MM.1S (cell line): ENCODE measurements around the gene BTRC.
"Not testable (repeated sequence)": the region's sequence is repeated elsewhere in the genome, so short reads cannot be mapped to it uniquely, and the experiment has no call there.

Experiments used
- DNase-seq: peaks from one replicate; pipeline ENCODE4 v3.0.0-alpha.2; 2015
- H2AFZ ChIP-seq: fragments of 300-600 bp; sonication (generic); 2 replicates; pipeline ENCODE4 v1.6.0; 2016; ENCODE audit warnings: antibody characterized with exemption, low read length
- H3F3A ChIP-seq: fragments of 300-600 bp; sonication (generic); 2 replicates; pipeline ENCODE4 v1.6.1; 2016; ENCODE audit warnings: mild to moderate bottlenecking, antibody characterized with exemption, low read length, moderate library complexity, mixed read lengths; ENCODE audit not compliant: insufficient read depth
- H3K27ac ChIP-seq: fragments of 300-600 bp; sonication (generic); 2 replicates; pipeline ENCODE4 v1.5.1; 2016; ENCODE audit warnings: mild to moderate bottlenecking, low read length
- H3K27me3 ChIP-seq: fragments of 300-600 bp; sonication (generic); replicated peaks from 2 replicates; pipeline ENCODE4 v1.6.0; 2016; ENCODE audit warnings: low read length; ENCODE audit not compliant: insufficient read depth
- H3K36me3 ChIP-seq: fragments of 300-600 bp; sonication (generic); replicated peaks from 2 replicates; pipeline ENCODE4 v1.6.1; 2016; ENCODE audit warnings: mild to moderate bottlenecking, low read length, mixed read lengths; ENCODE audit not compliant: insufficient read depth
- H3K4me1 ChIP-seq: fragments of 300-600 bp; sonication (generic); 2 replicates; pipeline ENCODE4 v1.6.1; 2016; ENCODE audit warnings: low read length, mixed read lengths
- H3K4me2 ChIP-seq: fragments of 300-600 bp; sonication (generic); 2 replicates; pipeline ENCODE4 v1.6.0; 2016; ENCODE audit warnings: low read depth, low read length
- H3K4me3 ChIP-seq: fragments of 300-600 bp; sonication (generic); 2 replicates; pipeline ENCODE4 v1.5.1; 2016; ENCODE audit warnings: low read length, mixed read lengths
- H3K79me2 ChIP-seq: fragments of 300-600 bp; sonication (generic); 2 replicates; pipeline ENCODE4 v1.6.1; 2016; ENCODE audit warnings: mixed run types, low read length, mixed read lengths
- H3K9ac ChIP-seq: fragments of 300-600 bp; sonication (generic); 2 replicates; pipeline ENCODE4 v1.6.1; 2016; ENCODE audit warnings: low read length, mixed read lengths
- H3K9me2 ChIP-seq: fragments of 300-600 bp; sonication (generic); replicated peaks from 2 replicates; pipeline ENCODE4 v1.6.1; 2016; ENCODE audit warnings: mild to moderate bottlenecking, low read length, mixed read lengths; ENCODE audit not compliant: insufficient read depth
- H3K9me3 ChIP-seq: fragments of 300-600 bp; sonication (generic); replicated peaks from 2 replicates; pipeline ENCODE4 v1.6.1; 2016; ENCODE audit warnings: mild to moderate bottlenecking, low read length, mixed read lengths; ENCODE audit not compliant: insufficient read depth
- H4K20me1 ChIP-seq: fragments of 300-600 bp; sonication (generic); 2 replicates; pipeline ENCODE4 v1.6.1; 2016; ENCODE audit warnings: mild to moderate bottlenecking, low read length, moderate library complexity, mixed read lengths; ENCODE audit not compliant: insufficient read depth
- CTCF ChIP-seq: fragments of 300-600 bp; sonication (generic); IDR thresholded peaks from 2 replicates; pipeline ENCODE4 v1.5.1; 2016; ENCODE audit warnings: antibody characterized with exemption, low read length, mixed read lengths
- EZH2 ChIP-seq: fragments of 300-600 bp; sonication (generic); optimal IDR thresholded peaks from 2 replicates; pipeline ENCODE3; 2017; ENCODE audit warnings: low read depth, mild to moderate bottlenecking, antibody characterized with exemption, low read length, mixed read lengths
- EZH2phosphoT487 ChIP-seq: fragments of 300-600 bp; sonication (generic); IDR thresholded peaks from 2 replicates; pipeline ENCODE4 v1.6.1; 2018; ENCODE audit warnings: antibody characterized with exemption, low read length

BTRC gene

GRCh38 chr10:101351017-101351416 is 2.9 kb upstream of the BTRC start:
- no peaks in the 10 kb centered on the region; the same call in 1 of the 2 replicates for H3F3A ChIP-seq

GRCh38 chr10:101351477-101351876 is 2.5 kb upstream of the BTRC start:
- no peak overlapping the region for H3K9ac ChIP-seq
- no peaks in the 10 kb centered on the region for H3K36me3 ChIP-seq
- no peak overlapping the region for H3K27ac ChIP-seq
- no peak for DNase-seq
- H3K4me2 ChIP-seq = no peak overlapping the region
- H3F3A ChIP-seq = no peaks in the 10 kb centered on the region; the same call in 1 of the 2 replicates
- no peaks in the 10 kb centered on the region; the same call in 1 of the 2 replicates for H3K27me3 ChIP-seq
- H4K20me1 ChIP-seq = no peaks in the 10 kb centered on the region
- no peak overlapping the region for H3K4me3 ChIP-seq
- no peaks in the 10 kb centered on the region for H3K9me3 ChIP-seq
- H2AFZ ChIP-seq = no peak overlapping the region
- H3K4me1 ChIP-seq = peaks cover 15% of the 10 kb centered on the region; the same call in 1 of the 2 replicates
- H3K79me2 ChIP-seq = peaks cover 14% of the 10 kb centered on the region
- H3K9me2 ChIP-seq = no peaks in the 10 kb centered on the region
- TF ChIP-seq EZH2phosphoT487 = no peak
- TF ChIP-seq CTCF = no peak
- TF ChIP-seq EZH2 = no peak

More at GRCh38 chr10:101351017-101351416, 2.9 kb upstream of the BTRC start:
- no peak overlapping the region for H3K9ac ChIP-seq
- no peaks in the 10 kb centered on the region; the same call in 1 of the 2 replicates for H3K27me3 ChIP-seq
- no peak overlapping the region for H3K27ac ChIP-seq
- H3K4me2 ChIP-seq = no peak overlapping the region
- no peaks in the 10 kb centered on the region for H3K36me3 ChIP-seq
- H2AFZ ChIP-seq = no peak overlapping the region
- no peak for DNase-seq
- peaks cover 14% of the 10 kb centered on the region for H3K79me2 ChIP-seq
- no peaks in the 10 kb centered on the region for H4K20me1 ChIP-seq
- H3K4me3 ChIP-seq = no peak overlapping the region
- H3K9me2 ChIP-seq = no peaks in the 10 kb centered on the region
- no peaks in the 10 kb centered on the region for H3K9me3 ChIP-seq
- H3K4me1 ChIP-seq = peaks cover 15% of the 10 kb centered on the region; the same call in 1 of the 2 replicates
- TF ChIP-seq CTCF (no peak), EZH2phosphoT487 (no peak), EZH2 (no peak)

GRCh38 chr10:101352857-101353256 is 1.1 kb upstream of the BTRC start:
- peak overlapping the region; percentile 84 for H3K4me2 ChIP-seq
- not testable (repeated sequence) for H3K27ac ChIP-seq, H3K9me2 ChIP-seq, DNase-seq, H3K9me3 ChIP-seq, H3K27me3 ChIP-seq, H4K20me1 ChIP-seq, H3F3A ChIP-seq, H3K4me3 ChIP-seq, H3K9ac ChIP-seq, H3K36me3 ChIP-seq
- peak overlapping the region; percentile 95; the same call in 1 of the 2 replicates for H2AFZ ChIP-seq
- peaks cover 15% of the 10 kb centered on the region; the same call in 1 of the 2 replicates for H3K4me1 ChIP-seq
- peaks cover 14% of the 10 kb centered on the region for H3K79me2 ChIP-seq

GRCh38 chr10:101354328-101355071 is 535 bp downstream of the BTRC start:
- TF ChIP-seq CTCF (no peak), EZH2phosphoT487 (no peak), EZH2 (no peak)
- peak; percentile 45 for DNase-seq
- Histone ChIP-seq H3K36me3 (no peaks in the 10 kb centered on the region), H3K4me3 (peak overlapping the region; percentile 82), H3K79me2 (peaks cover 14% of the 10 kb centered on the region), H2AFZ (peak overlapping the region; percentile 72), H3K9me3 (no peaks in the 10 kb centered on the region), H3K27me3 (no peaks in the 10 kb centered on the region), H3K4me2 (peak overlapping the region; percentile 70), H3K27ac (peak overlapping the region; percentile 31; the same call in 1 of the 2 replicates), H3F3A (no peaks in the 10 kb centered on the region; the same call in 1 of the 2 replicates), H3K9ac (peak overlapping the region; percentile 80), H4K20me1 (no peaks in the 10 kb centered on the region), H3K4me1 (peaks cover 15% of the 10 kb centered on the region; the same call in 1 of the 2 replicates), H3K9me2 (no peaks in the 10 kb centered on the region)
